HG03025 (cell line): ENCODE measurements around the gene NT5C3A.
A peak's percentile ranks its signal among the peaks of the same experiment; 100 is the strongest.
"Not testable (repeated sequence)": the region's sequence is repeated elsewhere in the genome, so short reads cannot be mapped to it uniquely, and the experiment has no call there.

Experiments
- ATAC-seq: cut with Tn5 transposase; IDR thresholded peaks from one replicate; pipeline ENCODE4 v1.9.1; 2021; ENCODE audit warnings: mild to moderate bottlenecking, moderate library complexity; ENCODE audit not compliant: unreplicated experiment, low FRiP score

Gene NT5C3A

DNA sequence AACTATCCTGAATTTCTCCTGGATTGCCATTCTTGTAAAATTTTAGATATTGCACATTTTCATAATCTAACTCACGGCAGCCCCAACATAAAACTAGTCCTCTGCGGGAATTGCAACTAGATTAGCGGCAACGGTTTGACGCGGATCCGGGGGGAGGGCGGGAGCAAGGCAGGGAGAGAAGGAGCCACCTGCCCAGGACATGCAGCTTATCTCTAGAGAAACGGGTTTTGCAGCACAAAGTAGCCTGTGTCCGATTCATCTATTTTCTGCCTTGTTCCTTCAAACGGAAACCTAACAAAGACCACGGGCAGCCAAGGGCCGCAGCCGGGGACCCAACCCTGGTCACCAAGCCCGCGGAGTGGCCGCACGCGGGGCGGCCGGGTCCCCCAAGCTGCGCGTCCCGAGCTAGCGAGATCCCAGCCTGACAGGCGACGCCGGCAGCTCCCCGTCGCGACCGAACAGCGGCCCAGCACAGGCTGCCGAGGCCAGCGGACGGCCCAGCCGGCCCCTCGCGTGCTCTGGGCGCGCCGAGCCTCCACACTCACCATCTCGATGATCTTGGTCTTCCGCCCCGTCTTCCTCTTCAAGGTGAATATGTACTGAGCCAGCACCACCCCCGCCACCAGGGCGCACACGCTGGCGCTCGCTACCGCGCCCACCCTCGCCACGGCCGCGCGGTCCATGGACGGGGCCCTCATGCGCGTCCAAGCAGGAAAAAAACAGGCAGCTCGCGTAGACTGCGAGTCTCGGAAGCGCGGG, at the start of gene NT5C3A:
Gene NT5C3A, minus strand, starts transcription at position 754 of the 759 bp plus-strand sequence. Its CDS starts 71 bp downstream, at position 683.
- ATAC-seq: peak; percentile 47

DNA sequence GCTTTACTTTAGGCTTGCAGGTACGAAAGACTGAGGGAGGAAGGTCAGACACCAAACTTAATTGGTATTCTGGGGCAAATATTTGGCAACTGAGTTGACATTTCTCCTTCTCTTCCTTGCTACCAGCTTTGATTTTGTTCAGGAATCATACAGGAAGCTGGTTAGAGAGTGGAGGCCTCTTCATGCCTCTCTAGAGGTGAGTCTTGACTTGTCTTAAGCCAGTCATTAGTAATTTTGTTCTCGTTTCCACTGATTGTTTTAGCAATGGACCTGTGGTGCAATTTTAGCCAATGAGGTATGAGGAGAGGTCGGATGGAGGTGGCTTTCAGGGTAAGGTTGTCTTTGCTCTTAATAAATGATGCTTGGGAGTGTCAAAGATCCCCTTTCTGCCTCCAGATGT, 49.0 kb upstream of the NT5C3A start:
- ATAC-seq: no peak

DNA sequence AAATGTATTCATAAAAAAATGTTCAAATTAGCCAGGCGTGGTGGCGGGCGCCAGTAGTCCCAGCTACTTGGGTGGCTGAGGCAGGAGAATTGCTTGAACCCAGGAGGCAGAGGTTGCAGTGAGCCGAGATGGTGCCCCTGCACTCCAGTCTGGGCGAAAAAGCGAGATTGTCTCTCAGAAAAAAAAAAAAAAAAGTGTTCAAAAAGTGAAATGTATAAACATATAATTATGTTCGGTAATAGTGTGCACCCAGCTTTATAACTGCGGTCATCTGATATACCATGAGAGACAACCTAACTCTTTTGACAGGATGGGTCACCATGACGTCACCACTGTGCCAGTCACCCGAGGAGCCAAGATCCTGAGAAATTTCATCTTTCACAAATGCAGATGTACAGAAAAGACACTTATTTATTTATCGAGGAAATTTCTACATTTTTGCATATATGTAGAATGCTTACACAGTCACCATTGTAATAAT, 47.2 kb upstream of the NT5C3A start:
- ATAC-seq: no peak

GRCh38 chr7:33109005-33109757, 46.6 kb upstream of the NT5C3A start, which contains the start of gene RP9:
Gene RP9, minus strand, starts transcription at chr7:33109404. Its CDS starts 32 bp downstream, at chr7:33109372.
- peak; percentile 90 for ATAC-seq

- no peak for ATAC-seq
Observed at GRCh38 chr7:33108554-33109004, 46.0 kb upstream of the NT5C3A start.

- ATAC-seq: no peak
Observed at GRCh38 chr7:33107136-33108066, 44.8 kb upstream of the NT5C3A start.

DNA sequence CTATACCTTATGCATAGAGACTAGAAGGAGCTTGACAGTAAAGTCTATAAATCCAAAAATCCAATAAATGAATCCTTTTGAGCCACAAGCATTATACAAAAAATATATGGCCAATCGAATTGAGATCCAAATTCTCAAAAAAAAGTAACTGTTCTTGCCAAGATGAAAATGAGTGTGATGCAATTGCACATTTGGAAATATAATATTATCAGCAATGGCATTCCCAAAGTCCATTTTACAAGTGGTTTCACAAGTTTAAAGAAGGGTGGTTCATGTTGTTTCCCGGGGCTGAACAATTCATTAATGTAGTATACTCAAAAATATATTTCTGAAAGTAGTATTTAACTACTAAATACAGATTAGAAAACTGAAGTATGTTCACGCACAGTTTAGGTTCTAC, 39.3 kb upstream of the NT5C3A start:
- no peak for ATAC-seq

- no peak for ATAC-seq
Observed at GRCh38 chr7:33100770-33101169, 38.2 kb upstream of the NT5C3A start.

DNA sequence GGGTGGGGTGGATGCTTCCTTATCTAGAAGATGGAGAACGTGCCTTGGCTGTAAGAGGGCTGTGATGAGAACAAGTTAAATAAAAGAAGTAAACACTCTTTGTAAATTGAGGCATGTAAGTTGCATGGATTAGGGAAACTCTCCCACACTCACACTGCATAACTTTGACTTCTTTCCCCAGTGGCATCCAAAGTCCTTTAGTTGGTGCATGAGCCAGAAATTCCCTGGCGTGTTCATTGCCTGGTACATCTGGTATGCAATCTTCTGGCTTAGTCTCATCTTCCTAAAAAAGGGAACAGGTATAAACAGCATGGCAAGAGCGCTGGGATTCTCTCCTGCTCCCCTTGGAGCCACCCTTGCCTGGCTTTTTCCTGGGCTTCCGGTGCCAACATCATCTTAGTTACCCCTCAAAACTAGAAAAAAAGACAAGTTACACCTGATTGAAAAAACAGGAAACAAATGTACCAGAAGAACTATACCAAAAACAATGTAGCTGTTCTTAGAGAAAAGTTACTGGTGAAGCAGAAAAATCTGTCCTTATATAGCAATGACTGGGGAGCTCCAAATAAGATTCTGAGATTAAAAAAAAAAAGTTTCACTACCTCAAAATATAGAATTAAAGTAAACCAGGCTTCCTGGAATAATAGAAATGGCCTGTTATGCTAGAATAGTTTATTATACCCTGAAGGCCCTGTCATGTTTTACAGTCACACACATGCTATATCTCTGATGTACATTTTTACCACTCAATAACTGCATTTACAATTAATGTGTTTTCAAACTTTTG, 36.8 kb upstream of the NT5C3A start:
- ATAC-seq: no peak

DNA sequence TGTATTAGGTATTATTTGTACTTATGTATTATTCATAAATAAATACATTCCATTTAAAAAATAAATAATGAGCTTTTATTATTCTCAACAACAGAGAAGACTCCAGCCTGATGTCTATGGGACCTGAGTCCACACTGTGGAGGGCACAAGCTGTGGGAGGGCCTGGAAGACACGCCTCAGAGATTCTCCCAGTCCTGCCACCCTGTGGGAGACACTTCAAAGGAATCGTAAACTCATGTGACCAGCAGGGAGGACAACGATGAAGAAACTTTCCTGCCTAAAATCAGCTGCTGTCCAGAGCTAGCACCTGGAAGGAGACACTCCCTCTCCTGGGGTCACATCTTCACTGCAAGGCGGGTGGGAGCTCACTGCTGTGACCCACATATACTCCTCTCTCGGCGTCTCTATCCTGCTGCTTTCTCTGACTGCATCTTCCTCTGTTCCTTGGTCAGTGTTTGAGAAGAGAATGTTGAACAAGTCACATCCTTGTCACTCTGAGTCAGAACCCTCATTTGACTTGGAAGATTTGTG, 32.2 kb upstream of the NT5C3A start:
- ATAC-seq: not testable (repeated sequence)

GRCh38 chr7:33093266-33093665, 30.7 kb upstream of the NT5C3A start:
- no peak for ATAC-seq

DNA sequence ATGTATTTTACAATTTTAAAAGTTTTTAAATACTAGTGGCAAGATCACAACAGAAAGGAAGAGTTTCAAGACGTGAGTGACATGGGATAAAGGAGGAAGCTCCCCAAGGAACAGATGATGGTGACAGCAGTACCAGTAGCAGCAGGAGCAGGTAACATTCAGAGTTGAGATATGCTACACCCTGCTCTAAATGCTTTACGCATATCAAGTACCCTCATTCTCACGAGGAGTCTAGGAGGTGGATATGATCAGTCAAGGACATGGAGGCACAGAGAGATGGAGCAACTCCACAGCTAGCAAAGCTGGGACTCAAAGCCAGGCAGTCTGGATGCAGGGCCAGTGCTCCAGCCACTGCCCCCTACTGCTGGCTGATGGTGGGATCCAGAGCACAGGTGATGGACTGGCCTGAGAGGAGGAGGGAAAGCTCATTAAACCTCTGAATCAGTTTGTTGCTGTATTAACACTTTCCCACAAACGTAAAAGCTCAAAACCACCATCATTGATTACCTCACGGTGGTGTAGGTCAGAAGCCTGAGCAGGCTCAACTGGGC, 29.1 kb upstream of the NT5C3A start:
- no peak for ATAC-seq

- no peak for ATAC-seq
Observed at GRCh38 chr7:33091111-33091531, 28.5 kb upstream of the NT5C3A start.

- no peak for ATAC-seq
Observed at GRCh38 chr7:33089142-33089541, 26.6 kb upstream of the NT5C3A start.

- ATAC-seq: no peak
Observed at GRCh38 chr7:33087858-33088257, 25.3 kb upstream of the NT5C3A start.

- ATAC-seq: no peak
Observed at GRCh38 chr7:33087356-33087755, 24.8 kb upstream of the NT5C3A start.

DNA sequence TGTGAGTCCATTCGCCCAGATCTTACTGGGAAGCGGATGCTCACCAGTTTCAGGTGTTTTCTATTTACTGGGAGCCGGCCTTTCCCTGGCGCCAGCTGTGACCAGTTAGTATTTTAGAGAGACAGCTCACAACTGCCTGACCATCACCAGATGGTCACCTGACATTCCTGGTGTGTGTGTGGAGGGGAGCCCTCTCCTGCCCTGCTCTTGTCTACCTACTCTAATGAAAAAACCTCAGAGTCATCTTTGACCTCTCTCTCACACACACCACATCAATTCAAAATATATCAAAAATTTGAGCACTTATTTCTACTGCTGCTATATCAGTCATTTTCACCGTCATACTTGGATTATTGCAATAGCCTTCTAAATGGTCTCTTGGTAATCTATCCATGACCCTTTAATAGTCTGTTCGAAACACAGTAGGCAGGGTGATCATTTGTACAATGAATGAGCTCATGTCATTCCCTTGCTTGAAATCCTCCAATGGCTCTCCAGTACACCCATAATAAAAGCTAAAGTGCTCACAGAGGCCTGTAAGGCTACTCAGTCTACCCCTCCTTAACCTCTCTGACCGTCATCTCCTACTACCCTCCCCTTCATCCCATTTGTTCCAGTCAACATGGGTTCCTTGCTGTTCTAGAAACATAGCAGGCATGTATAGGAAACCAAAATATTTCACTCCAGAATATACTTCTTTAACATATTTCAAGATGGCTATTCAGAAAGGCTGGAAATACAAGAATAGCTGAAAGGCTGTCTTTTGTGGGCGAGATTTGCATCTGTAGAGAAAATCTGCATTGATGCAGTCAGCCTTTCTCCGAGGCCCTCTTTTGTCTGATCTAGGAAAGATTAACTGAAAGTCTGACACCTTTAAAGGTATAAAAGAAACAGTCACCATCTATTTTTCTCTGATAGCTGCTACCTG, 17.5 kb upstream of the NT5C3A start:
- ATAC-seq: no peak

DNA sequence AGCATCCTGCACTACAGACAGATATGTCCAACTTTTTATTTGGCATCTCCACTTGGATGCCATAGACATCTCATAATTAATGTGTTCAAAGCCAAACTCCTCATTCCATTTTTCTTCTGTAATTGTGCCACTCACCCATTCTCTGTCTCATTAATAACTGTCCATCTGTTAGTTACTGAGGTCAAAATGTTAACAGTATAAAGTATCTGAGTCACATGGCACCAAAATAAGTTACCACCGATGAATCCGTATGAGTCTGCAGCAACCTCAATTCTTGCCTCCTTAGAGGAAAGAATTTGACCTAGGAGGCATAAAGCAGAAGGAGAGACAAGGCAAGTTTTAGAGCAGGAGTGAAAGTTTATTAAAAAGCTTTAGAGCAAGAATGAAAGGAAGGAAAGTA, 16.5 kb upstream of the NT5C3A start:
- no peak for ATAC-seq
